Hepatocyte (in vitro differentiated cells): ENCODE measurements around the gene SYNPR. TPM values are rescaled to one million over a fixed set of nuclear protein-coding genes. Genes with fewer than 3 reads are reported as not detected.

Experiments
- DNase-seq: peaks from one replicate; pipeline ENCODE4 v3.0.0-alpha.2; 2016; ENCODE audit warnings: low spot score
- H2AFZ ChIP-seq: fragments of 200-600 bp; sonication (generic); 2 replicates; pipeline ENCODE4 v1.6.0; 2016; ENCODE audit warnings: antibody characterized with exemption, mild to moderate bottlenecking
- H3K27ac ChIP-seq: fragments of 200-600 bp; sonication (generic); 2 replicates; pipeline ENCODE4 v1.5.1; 2016; ENCODE audit warnings: mild to moderate bottlenecking
- H3K27me3 ChIP-seq: fragments of 200-600 bp; sonication (generic); 2 replicates; pipeline ENCODE4 v1.6.1; 2016
- H3K36me3 ChIP-seq: fragments of 200-600 bp; sonication (generic); replicated peaks from 2 replicates; pipeline ENCODE4 v1.5.1; 2016; ENCODE audit warnings: low read depth; ENCODE audit not compliant: insufficient read depth
- H3K4me1 ChIP-seq: fragments of 200-600 bp; sonication (generic); 2 replicates; pipeline ENCODE4 v1.5.1; 2016; ENCODE audit warnings: mild to moderate bottlenecking, moderate library complexity; ENCODE audit not compliant: insufficient read depth
- H3K4me2 ChIP-seq: fragments of 200-600 bp; sonication (generic); 2 replicates; pipeline ENCODE4 v1.6.0; 2016
- H3K4me3 ChIP-seq: fragments of 200-600 bp; sonication (generic); 2 replicates; pipeline ENCODE4 v1.5.1; 2016; ENCODE audit warnings: mild to moderate bottlenecking
- H3K79me2 ChIP-seq: fragments of 200-600 bp; sonication (generic); 2 replicates; pipeline ENCODE4 v1.6.0; 2017; ENCODE audit warnings: mild to moderate bottlenecking
- H3K9me2 ChIP-seq: fragments of 200-600 bp; sonication (generic); replicated peaks from 2 replicates; pipeline ENCODE4 v1.6.0; 2017; ENCODE audit warnings: mild to moderate bottlenecking; ENCODE audit not compliant: insufficient read depth
- H3K9me3 ChIP-seq: fragments of 200-600 bp; sonication (generic); 2 replicates; pipeline ENCODE4 v1.5.1; 2016; ENCODE audit warnings: low read depth, mild to moderate bottlenecking
- H4K20me1 ChIP-seq: fragments of 200-600 bp; sonication (generic); 2 replicates; pipeline ENCODE4 v1.6.0; 2016; ENCODE audit warnings: mild to moderate bottlenecking; ENCODE audit not compliant: insufficient read depth, poor library complexity, severe bottlenecking
- EZH2 ChIP-seq: fragments of 200-600 bp; sonication (generic); IDR thresholded peaks from 2 replicates; pipeline ENCODE4 v1.6.1; 2016; ENCODE audit warnings: antibody characterized with exemption, mild to moderate bottlenecking, borderline replicate concordance
- EZH2phosphoT487 ChIP-seq: fragments of 200-600 bp; sonication (generic); IDR thresholded peaks from one replicate; pipeline ENCODE4 v1.6.1; 2018; ENCODE audit warnings: antibody characterized with exemption, mild to moderate bottlenecking, low read depth, moderate library complexity; ENCODE audit not compliant: unreplicated experiment, severe bottlenecking
- WGBS: methylation state at CpG from one replicate; pipeline ENCODE4 v1.1.6; 2016; ENCODE audit warnings: low lambda C conversion rate; ENCODE audit errors: missing lambda C conversion rate; 5-methylcytosine and 5-hydroxymethylcytosine counted together
- polyA plus RNA-seq: library from polyadenylated mRNA; unstranded; fragments of >200 nt; fragmentation: Nextera tagmentation; extraction: Ambion mirVana; gene quantifications from 2 replicates; pipeline ENCODE4 v1.2.1, GENCODE V29; 2016
- total RNA-seq: library from RNA; depleted of rRNA; stranded (reverse); fragments of >200 nt; gene quantifications from 2 replicates; pipeline ENCODE4 v1.2.3, GENCODE V29; 2014
- TF ChIP-seq, protein P1 (sequence below): fragments of 200-600 bp; sonication (generic); IDR thresholded peaks from 2 replicates; pipeline ENCODE4 v1.5.1; 2016; ENCODE audit warnings: antibody characterized with exemption, mild to moderate bottlenecking; ENCODE audit not compliant: poor library complexity

SYNPR gene
- total and polyA plus RNA-seq, 2 experiments from 2014 or later = 0.37 TPM; not detected in 1

- Histone ChIP-seq H3K79me2 (no peaks in the 10 kb centered on the region), H3K9me3 (no peaks in the 10 kb centered on the region), H3K4me1 (no peaks in the 10 kb centered on the region), H3K36me3 (no peaks in the 10 kb centered on the region), H2AFZ (no peak overlapping the region), H3K27ac (no peak overlapping the region), H3K27me3 (no peaks in the 10 kb centered on the region), H4K20me1 (no peaks in the 10 kb centered on the region), H3K4me2 (no peak overlapping the region), H3K9me2 (no peaks in the 10 kb centered on the region), H3K4me3 (no peak overlapping the region)
- no peak for DNase-seq
- 82% methylated on average over 2 of the region's 2 CpGs for WGBS
- no peak for TF ChIP-seq EZH2phosphoT487
- TF ChIP-seq, protein P1, sequence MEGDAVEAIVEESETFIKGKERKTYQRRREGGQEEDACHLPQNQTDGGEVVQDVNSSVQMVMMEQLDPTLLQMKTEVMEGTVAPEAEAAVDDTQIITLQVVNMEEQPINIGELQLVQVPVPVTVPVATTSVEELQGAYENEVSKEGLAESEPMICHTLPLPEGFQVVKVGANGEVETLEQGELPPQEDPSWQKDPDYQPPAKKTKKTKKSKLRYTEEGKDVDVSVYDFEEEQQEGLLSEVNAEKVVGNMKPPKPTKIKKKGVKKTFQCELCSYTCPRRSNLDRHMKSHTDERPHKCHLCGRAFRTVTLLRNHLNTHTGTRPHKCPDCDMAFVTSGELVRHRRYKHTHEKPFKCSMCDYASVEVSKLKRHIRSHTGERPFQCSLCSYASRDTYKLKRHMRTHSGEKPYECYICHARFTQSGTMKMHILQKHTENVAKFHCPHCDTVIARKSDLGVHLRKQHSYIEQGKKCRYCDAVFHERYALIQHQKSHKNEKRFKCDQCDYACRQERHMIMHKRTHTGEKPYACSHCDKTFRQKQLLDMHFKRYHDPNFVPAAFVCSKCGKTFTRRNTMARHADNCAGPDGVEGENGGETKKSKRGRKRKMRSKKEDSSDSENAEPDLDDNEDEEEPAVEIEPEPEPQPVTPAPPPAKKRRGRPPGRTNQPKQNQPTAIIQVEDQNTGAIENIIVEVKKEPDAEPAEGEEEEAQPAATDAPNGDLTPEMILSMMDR = no peak
- TF ChIP-seq EZH2 = no peak
These were observed 104.9 kb downstream of the SYNPR start for GRCh38 chr3:63383040-63383439.

GRCh38 chr3:63384382-63384781, 106.3 kb downstream of the SYNPR start:
- no peaks in the 10 kb centered on the region for H4K20me1 ChIP-seq
- 74% methylated on average over 3 of the region's 3 CpGs for WGBS
- H3K36me3 ChIP-seq = no peaks in the 10 kb centered on the region
- H3K27me3 ChIP-seq = no peaks in the 10 kb centered on the region
- H3K4me2 ChIP-seq = no peak overlapping the region
- no peak overlapping the region for H2AFZ ChIP-seq
- no peak for DNase-seq
- H3K4me3 ChIP-seq = no peak overlapping the region
- H3K27ac ChIP-seq = no peak overlapping the region
- H3K79me2 ChIP-seq = no peaks in the 10 kb centered on the region
- no peak for TF ChIP-seq EZH2phosphoT487
- TF ChIP-seq, protein P1 = no peak
- TF ChIP-seq EZH2 = no peak
- no peaks in the 10 kb centered on the region for H3K9me3 ChIP-seq
- no peaks in the 10 kb centered on the region for H3K9me2 ChIP-seq
- H3K4me1 ChIP-seq = no peaks in the 10 kb centered on the region

GRCh38 chr3:63385629-63386028, 107.5 kb downstream of the SYNPR start:
- Histone ChIP-seq H3K36me3 (no peaks in the 10 kb centered on the region), H3K4me1 (no peaks in the 10 kb centered on the region), H3K9me2 (no peaks in the 10 kb centered on the region), H2AFZ (no peak overlapping the region), H3K79me2 (no peaks in the 10 kb centered on the region), H3K27ac (no peak overlapping the region), H3K4me2 (no peak overlapping the region), H4K20me1 (no peaks in the 10 kb centered on the region), H3K4me3 (no peak overlapping the region), H3K9me3 (no peaks in the 10 kb centered on the region), H3K27me3 (no peaks in the 10 kb centered on the region)
- WGBS = 66% methylated on average over 3 of the region's 3 CpGs
- no peak for DNase-seq
- TF ChIP-seq EZH2phosphoT487 (no peak), EZH2 (no peak)
- TF ChIP-seq, protein P1 = no peak

- Histone ChIP-seq H3K4me2 (no peak overlapping the region), H3K79me2 (no peaks in the 10 kb centered on the region), H2AFZ (no peak overlapping the region), H3K4me1 (no peaks in the 10 kb centered on the region), H3K36me3 (no peaks in the 10 kb centered on the region), H3K9me3 (no peaks in the 10 kb centered on the region), H3K4me3 (no peak overlapping the region), H3K27ac (no peak overlapping the region), H3K27me3 (no peaks in the 10 kb centered on the region), H3K9me2 (no peaks in the 10 kb centered on the region), H4K20me1 (no peaks in the 10 kb centered on the region)
- 61% methylated on average over 3 of the region's 4 CpGs for WGBS
- no peak for DNase-seq
- TF ChIP-seq EZH2phosphoT487 (no peak), EZH2 (no peak)
- TF ChIP-seq, protein P1 = no peak
These were observed 108.5 kb downstream of the SYNPR start for GRCh38 chr3:63386568-63386967.
